Fibroblast of gingiva (primary cell): ENCODE measurements around the gene TMEM158.

Experiments used
- DNase-seq: peaks from one replicate; pipeline ENCODE4 v3.0.0-alpha.2; 2011; ENCODE audit warnings: low read depth

TMEM158 gene

GRCh38 chr3:45226206-45226915 lies at the start of gene TMEM158:
Gene TMEM158, minus strand, starts transcription at chr3:45226287. Its CDS starts 260 bp downstream, at chr3:45226027.
- peak; percentile 63 for DNase-seq

- no peak for DNase-seq
Observed at GRCh38 chr3:45275006-45275704, 49.1 kb upstream of the TMEM158 start.

- no peak for DNase-seq
Observed at GRCh38 chr3:45273681-45274515, 47.8 kb upstream of the TMEM158 start.

- DNase-seq: no peak
Observed at GRCh38 chr3:45272828-45273470, 46.9 kb upstream of the TMEM158 start.

DNA sequence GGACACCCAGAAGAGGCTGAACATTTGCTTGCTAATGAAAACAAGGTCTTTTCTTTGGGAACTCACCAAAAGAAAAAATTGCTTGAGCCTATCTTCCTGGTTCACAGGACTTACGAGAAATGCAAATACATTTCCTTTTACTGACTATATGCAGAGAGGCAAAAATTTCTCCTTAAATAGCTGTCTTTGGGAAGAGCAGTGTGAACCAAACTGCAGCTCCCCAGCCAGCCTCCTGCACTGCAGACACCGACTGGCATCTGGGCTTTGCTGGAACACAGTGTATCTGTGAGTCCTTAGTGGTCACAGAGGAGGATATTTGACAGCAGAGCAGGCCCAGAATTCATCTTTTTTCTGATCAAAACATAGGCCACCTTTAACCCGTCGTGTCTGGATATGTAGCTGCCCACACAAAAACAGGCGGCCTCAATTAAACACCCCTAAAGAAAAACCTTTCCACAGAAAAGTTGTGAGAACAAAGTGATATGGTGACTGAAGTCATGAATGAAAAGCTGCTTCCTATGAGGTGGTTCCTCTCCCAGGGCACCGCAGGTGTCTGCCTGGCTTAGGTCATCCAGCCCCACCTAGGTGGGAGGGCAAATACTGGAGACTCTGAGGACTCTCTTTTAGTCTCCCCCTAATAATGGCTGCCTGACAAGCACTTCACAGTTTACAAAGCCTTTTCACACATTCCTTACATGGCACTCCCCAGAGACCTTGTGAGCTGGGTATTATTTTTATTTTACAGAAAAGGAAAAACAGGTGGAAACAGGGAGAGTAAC lies 46.1 kb upstream of the TMEM158 start:
- DNase-seq: no peak

DNA sequence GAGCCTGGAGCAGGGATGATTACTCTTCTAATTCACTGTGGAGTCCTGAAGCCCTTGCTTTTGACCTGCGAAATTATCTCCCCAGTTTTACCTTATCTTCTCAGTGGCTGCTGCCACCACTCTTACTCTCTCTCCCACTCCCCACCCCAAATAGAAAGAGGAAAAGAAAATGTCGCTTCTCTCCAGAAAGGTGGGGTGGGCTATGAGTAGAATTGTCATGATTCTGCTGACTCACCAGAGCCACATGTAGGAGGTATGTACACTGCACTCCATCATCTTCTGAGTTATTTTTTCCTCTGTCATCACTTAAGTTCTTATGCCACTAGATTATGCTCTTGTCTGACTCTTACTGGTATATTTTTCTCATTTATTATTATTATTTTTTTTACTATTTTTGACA lies 43.9 kb upstream of the TMEM158 start:
- no peak for DNase-seq

DNA sequence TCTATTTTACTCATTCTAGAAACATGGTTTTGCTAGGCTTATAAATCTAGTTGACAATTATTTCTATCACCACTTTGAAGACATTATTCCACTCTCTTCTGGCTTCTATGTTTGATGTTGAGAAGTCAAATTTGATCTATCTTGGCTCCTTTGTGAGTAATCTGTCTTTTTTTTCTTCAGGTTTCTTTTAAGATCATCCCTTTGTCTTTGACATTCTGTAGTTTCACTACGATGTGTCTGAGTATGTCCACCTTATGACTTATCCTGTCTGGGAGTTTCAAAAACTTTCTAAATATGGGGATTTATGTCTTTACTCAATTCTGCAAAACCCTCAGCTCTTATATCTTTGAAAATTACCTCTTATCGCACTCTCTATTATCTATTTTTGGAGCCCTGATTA lies 41.0 kb upstream of the TMEM158 start:
- DNase-seq: no peak

- DNase-seq: no peak
Observed at GRCh38 chr3:45261333-45262110, 35.4 kb upstream of the TMEM158 start.

GRCh38 chr3:45259133-45259532 lies 33.0 kb upstream of the TMEM158 start:
- DNase-seq: no peak

DNA sequence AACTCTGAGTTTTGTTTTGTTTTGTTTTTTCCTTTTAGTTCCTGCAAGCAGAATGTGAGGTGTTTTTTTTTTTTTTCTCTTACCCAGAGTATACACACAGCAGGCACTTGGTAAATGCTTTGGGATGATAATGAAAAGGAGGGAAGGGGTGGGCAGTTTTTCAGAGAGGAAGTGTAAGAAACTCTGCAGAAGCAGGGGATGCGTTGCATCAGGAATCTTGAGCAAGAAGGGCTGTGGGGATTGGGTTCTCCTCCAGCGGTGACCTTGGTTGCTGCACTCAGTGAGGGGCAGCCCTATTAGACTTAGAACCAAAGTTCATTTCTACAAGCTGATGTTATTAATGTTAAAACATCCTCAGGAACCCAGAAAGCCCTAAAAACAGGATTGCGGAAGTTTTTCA lies 32.2 kb upstream of the TMEM158 start:
- no peak for DNase-seq

DNA sequence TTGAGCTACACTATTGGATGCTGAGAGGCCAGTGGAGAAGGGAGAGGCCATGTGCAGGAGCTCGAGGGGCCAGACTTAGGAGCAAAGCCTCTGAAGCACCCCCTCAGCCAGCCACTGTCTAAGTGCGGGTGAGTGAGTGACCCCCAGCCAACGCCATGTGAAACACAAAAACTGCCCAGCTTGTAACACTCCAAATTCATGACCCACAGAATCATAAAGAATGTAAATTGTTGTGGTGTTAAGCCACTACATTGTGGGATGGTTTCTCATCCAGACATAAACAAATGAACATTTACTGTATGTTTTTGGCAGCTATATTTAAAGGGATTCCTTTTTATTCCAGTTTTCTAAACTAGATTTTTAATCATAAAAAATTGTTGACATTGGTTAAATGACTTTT lies 27.2 kb upstream of the TMEM158 start:
- DNase-seq: no peak

- no peak for DNase-seq
Observed at GRCh38 chr3:45252826-45253225, 26.7 kb upstream of the TMEM158 start.

DNA sequence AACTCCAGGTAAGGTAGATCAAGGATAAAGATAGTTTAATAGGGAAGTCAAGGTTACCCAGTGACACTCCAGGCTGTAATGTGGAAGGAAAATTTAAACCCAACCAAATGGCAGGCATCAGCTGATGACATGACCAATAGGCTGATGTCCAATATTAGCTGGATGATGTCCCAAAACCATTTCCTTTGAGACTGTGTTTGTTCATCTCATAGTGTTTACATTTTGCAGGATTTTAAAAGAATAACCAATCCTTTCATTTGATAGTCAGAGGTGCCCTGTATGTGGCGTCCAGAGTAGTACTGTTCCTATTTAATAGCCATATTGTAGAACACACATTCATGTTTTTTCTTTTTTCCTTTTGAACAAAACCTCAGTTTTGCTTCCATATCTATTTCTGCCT lies 23.3 kb upstream of the TMEM158 start:
- DNase-seq: no peak

DNA sequence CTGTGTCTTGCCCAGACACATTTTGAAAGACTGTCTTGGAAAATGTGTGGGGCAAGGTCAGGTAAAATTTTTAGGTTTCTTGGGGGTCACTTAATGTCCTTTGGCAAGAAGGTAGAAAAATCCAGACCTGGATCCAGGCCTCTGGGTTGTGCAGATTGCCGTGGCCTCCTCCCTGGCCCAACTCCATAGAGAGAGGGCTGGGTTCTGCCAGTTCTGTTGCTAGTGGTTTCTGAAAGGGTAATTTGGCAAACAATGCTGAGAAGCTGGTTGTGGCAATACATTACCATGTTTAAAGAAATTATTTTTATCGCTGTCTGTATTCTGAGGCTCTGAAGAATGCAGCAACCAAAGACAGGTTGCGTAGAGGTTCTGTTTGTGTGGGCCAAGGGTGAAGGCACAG lies 20.2 kb upstream of the TMEM158 start:
- DNase-seq: no peak

GRCh38 chr3:45244356-45244755 lies 18.3 kb upstream of the TMEM158 start:
- no peak for DNase-seq

DNA sequence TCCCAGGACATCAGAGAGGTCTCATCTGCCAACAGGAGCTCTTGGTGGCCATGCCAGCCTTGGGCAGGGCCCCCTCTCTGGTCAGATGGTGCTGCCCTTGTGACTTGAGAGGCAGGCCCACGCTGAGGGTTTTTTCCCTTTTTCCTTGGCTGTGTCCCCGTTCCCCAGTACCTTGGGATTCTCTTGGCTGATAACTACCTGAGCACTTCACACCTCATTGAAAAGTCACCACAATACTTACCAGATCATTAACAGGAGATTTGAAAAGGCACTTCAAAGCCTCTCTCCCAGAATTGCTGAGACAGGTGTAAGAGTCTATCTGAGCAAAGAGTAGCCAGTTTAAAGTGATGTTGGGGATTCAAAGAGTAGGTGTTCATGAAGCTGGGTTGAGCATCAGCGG lies 15.1 kb upstream of the TMEM158 start:
- DNase-seq: no peak

GRCh38 chr3:45240292-45240691 lies 14.2 kb upstream of the TMEM158 start:
- no peak for DNase-seq

- no peak for DNase-seq
Observed at GRCh38 chr3:45239254-45239653, 13.2 kb upstream of the TMEM158 start.

DNA sequence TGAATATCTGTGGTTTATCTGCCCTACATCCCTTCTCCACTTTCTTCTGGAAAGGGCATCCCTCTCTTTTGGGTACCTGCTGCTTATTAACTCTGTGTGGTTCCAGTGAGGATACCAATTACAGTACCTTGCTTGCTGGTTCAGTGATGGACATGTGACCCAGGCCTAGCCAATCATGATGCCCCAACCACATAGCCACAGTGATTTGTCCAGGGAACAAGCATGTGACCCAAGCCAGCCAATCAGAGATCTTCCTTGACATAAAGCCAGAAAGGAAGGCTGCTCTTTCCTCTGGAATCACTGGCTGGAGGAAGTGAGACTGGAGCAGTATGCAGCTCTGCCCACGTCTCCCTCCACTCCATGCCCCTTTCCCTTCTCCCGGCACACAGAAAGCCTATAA lies 10.9 kb upstream of the TMEM158 start:
- DNase-seq: no peak

GRCh38 chr3:45235409-45235808 lies 9.3 kb upstream of the TMEM158 start:
- DNase-seq: no peak

- no peak for DNase-seq
Observed at GRCh38 chr3:45234250-45234649, 8.2 kb upstream of the TMEM158 start.
